Frontal cortex (tissue), 4 donors: ENCODE results near the gene CAPG. TPM values are rescaled to one million over a fixed set of nuclear protein-coding genes. Genes with fewer than 3 reads are reported as not detected.
"Not testable (repeated sequence)": the region's sequence is repeated elsewhere in the genome, so short reads cannot be mapped to it uniquely, and the experiment has no call there.

Source experiments
- DNase-seq, 2 donors: peaks; one replicate each; pipeline ENCODE4 v3.0.0; 2012; ENCODE audit warnings: low spot score in 2 of 2
- FAIRE-seq: peaks from 2 replicates; lab custom pipeline; 2012; peaks lifted over from hg19 to GRCh38; lab: Jason Lieb, UNC
- total RNA-seq: library from RNA; depleted of rRNA; stranded (reverse); fragments of >200 nt; gene quantifications from one replicate; pipeline ENCODE4 v1.2.3, GENCODE V29; 2014
- donor health status: control.
- donor health status: control.
- donor health status: control.

The CAPG gene
- total RNA-seq, 1 donor from 2014 or later = 9.0 TPM

DNA sequence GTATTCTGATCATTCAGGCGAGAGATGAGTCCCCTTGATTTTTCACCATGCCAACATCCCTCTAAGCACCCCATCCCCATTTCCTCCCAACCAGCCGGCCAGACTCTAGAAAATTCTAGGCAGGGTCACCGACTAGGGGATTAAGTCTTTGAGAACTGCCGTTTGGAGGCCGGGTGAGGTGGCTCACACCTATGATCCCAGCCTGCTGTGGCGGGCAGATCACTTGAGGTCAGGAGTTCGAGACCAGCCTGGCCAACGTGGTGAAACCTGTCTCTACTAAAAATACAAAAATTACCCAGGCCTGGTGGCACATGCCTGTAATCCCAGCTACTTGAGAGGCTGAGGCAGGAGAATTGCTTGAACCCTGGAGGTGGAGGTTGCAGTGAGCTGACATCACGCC is 29.4 kb upstream of the CAPG start:
- not testable (repeated sequence) for FAIRE-seq, DNase-seq

DNA sequence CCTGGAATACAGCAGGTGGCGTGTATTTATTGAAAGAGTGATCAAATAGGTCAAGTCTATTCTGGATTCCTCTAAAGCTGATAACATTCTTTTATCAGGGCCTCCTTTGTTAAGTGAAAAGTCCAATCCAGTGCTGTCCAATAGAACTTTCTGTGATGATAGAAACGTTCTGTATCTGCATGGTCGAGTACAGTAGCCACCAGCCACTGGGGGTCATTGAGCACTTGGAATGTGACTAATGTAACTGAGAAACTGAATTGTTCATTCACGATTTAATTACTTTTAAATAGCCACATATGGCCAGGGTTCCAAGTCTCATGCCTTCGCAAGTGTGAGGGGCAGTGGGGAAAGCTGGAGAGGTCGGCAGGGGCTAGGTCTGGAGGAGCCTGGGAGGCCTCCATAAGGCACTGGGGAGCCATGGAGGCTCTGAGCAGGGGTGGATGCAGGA is 28.9 kb upstream of the CAPG start:
- FAIRE-seq (no peak), DNase-seq (no peak)

DNA sequence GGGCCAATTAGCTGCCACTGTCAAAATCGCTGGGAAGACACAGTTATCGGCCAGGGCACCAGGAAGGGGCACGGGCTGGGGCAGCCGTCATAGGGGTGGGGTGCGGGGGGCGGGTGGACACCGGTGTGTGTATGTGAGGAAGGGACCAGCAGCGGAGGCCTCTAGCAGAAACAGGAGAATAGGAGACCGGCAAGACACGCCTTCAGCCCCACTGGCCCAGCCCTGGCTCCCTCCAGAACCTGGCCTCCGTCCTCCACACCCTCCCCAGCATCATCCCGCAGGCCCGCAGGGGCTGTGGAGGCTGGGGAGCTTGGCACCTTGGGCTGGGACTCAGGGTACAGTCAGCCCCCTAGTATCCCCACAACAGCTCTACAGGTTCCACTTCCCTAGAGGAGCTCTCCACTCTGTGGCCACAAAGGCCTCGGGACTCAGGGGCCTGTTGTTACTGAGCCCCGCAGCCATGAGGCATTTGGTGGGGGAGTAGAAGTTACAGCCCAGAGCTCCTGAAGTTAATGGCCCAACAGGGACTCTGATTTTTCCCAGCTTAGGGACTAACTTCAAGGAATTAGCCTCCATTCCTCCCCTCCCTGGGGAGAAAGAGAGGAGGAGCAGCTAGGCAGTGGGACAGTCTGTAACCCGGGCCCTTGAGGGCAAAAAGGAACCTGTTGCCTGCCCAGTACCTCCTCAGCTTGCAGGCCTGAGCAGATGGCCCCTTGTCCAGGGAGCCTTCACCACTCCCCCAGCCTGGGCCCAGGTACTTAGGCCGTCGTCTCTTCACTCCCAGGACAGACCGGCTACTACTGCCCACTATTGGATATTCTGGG is 28.2 kb upstream of the CAPG start:
- FAIRE-seq (no peak), DNase-seq (no peak)

DNA sequence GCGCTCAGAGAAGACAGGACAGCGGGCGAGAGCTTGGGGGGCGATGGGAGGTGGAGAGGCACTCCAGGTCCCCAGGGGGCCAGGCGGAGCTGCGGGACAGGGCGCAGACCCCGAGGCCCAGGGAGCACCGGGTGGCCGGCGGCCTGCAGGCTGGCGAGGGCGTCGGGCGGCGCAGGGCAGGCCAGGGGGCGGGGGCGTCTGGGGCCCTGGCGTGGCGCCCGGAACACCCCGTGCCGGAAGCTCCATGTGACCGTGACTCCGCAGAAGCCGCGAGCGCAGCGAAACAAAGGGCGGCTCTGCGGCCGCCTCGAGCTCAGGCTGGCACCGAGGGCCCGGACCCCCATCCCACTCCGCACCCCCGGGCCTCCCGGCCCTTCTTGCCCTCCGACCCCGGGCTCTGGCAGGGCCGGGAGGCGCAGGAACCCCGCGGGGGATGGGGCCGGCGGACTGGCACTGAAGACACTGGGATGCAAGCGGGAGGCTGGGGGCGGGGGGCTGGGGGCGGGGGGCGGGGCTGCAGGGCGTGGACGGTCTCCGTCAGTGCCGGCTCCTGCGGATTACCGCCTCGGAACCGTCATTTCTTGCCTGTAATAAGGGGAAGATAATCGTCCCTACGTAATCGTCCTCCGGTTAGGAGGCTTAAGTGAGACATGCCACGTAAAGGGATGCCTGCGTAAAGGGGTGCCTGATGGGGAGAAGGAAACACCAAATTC is 27.5 kb upstream of the CAPG start:
- FAIRE-seq (no peak), DNase-seq (peak; percentile 89 to 92)

DNA sequence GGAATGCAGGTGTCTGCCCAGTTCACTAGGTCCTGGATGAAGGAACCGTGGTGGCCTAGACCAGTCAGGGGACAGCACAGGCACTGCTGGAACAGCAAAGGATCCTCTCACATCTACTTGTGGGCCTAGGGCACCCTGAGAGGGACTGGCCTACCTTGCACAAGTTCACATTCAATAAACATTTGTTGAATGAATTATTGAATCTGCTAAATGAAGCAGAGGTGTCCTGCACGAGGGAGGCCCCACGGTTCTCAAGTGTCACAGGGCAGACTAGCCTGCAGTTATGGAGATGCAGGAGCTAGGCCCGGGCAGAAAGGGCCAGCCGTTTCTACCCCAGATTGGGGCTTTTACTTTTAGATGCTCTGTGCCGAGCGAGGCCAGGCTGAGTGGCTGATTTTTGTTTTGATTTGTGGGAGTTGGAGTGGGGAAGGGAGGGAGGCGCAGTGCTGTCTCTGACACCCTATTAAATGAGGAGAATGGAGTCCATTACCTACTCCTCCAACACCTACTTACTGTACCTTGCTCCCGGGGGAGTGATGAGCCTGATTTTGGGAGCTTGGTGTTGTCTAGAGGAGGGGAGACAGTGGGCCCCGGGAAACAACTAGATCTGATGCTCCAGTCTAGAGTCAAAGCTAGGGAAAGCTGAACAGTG is 26.8 kb upstream of the CAPG start:
- FAIRE-seq = no peak
- DNase-seq = peak in 1 of 2 donors; percentile 28

DNA sequence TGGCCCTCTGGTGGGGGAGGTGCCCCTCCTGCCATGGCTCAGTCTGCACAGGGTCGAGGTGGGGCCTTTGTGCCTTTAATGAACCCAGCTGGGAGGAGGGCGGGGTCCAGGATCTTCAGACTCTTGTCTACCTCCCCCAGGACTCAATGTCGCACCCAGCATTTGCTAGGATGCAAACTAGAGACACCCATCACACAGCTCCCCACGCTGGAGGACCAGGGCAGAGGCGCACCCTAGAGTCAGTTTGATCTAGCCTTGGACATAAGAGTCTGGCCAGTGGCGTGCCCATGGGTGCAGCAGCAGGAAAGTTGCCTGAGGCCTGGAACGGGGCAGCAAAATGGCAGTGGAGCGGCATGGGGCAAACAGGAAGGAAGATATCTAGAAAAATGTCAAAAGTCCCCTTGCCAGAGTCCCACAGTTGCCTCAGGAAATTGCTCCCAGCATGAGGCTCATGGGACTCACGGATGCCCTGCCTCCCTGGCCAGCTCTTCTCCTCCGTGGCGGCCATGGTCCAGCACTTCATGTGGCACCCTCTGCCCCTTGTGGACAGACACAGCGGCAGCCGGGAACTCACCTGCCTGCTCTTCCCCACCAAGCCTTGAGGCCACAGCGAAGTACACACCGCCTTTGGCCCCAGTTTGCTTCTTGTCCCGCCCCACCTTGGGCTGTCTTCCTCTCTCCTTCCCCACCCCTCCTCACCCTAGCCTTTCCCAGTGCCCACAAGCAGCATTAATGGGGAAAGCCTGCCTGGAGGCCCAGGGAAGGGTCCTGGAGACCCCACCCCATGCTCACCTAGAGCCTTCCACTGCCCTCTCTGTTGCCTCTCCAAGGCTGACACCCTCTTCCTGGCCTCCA is 26.0 kb upstream of the CAPG start:
- DNase-seq (no peak), FAIRE-seq (no peak)

DNA sequence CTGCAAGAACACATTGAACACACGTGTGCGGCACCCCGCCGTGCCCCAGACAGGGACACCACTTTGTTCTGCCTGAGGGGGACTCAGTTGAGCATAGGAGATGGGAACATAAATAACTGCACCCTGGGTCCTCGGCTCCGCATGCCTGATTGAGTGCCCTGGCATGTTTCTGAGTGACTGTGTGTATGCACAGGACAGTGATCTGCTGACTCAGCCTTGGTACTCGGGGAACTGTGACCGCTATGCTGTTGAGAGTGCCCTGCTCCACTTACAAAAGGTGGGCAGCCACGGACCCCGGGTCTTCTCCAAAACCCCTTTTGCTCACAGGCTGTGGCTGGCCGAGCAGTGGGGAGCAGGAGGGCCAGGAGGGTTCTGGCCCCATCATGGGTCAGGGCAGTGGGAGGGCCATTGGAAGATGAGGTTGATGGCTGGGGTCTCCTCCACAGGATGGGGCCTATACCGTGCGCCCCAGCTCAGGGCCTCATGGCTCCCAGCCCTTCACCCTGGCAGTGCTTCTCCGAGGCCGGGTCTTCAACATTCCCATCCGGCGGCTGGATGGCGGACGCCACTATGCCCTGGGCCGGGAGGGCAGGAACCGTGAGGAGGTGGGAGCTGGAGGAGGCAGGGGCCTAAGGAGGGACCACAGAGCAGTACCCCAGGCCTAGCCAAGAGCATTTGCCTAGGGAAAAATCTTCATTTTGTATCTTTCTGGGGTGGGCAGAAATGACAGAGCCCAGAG is 25.2 kb upstream of the CAPG start:
- FAIRE-seq (no peak), DNase-seq (peak in 1 of 2 donors; percentile 25)

DNA sequence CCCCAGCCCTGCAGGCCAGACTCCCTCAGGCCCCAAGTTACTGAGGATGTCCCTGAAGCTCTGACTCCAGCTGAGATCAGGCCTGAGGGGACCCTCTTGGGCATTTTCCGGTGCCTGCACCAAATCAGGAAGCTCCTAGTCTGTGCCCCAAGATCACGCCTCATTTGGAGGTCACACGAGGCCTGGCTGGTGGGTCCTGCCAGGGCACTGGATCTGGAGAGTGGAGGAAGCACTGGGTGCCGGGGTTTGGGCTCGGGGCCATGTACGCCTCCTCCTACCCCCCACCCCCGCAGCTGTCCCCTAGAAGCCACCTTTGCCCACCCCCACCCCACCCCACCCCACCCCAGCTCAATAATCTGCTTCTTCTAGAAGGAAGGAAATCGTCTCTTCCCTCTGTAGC is 24.5 kb upstream of the CAPG start:
- no peak for DNase-seq
- no peak for FAIRE-seq

DNA sequence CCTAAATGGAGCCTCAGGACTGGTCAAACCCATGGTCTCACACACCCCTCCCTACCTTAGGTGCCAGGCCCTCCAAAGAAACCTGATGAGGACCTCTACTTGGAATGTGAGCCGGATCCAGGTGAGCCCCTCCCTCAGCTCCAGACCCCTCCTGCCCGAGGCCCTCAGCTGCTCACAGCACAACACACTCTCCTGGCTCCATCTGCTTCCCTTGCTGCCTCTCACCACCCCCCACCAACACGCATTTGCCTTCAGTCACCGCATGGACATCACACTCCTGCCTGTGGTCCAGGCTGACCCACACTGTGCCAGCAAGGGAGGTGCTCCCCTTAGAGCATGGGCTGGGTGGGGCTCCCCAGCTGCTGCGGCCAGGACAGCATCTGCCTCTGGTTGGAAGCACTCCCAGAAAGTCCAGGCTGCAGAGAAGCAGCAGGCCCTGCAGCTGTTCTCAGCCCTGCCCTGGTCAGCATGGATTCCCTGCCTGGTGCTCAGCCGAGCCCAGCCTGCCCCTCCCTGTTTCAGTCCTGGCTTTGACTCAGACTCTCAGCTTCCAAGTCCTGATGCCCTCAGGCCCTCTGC is 23.4 kb upstream of the CAPG start:
- no peak for FAIRE-seq
- peak; percentile 70 to 74 for DNase-seq

DNA sequence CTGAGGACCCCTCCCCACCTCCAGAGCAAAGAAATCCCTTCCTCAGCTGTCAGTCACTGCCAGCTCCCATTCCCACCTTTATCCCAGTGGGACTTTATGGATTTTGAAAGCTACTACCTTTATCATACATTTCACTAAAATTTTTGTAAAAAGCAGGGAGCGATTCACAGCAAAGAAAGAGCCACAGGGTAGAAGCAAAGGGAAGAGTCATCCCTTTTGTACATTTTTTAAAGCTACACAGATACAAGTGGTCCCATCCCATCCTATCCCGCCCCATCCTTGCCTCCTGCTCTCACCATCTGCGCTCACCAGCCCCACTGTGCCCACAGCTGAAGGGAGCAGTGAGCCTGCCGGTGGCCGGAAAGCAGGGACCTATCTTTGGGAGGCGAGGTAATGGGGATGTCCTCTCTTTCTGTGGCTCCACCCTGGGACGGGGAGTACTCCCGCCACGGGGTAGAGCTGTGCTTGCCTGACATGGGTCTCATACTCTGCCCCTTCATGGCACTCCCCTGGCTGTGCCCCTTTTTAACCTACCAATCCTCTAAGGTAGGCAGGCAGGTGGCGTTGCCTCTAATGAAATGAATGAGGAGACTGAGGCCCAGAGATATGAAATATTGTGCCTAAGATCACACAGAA is 21.5 kb upstream of the CAPG start:
- FAIRE-seq = no peak
- no peak for DNase-seq

DNA sequence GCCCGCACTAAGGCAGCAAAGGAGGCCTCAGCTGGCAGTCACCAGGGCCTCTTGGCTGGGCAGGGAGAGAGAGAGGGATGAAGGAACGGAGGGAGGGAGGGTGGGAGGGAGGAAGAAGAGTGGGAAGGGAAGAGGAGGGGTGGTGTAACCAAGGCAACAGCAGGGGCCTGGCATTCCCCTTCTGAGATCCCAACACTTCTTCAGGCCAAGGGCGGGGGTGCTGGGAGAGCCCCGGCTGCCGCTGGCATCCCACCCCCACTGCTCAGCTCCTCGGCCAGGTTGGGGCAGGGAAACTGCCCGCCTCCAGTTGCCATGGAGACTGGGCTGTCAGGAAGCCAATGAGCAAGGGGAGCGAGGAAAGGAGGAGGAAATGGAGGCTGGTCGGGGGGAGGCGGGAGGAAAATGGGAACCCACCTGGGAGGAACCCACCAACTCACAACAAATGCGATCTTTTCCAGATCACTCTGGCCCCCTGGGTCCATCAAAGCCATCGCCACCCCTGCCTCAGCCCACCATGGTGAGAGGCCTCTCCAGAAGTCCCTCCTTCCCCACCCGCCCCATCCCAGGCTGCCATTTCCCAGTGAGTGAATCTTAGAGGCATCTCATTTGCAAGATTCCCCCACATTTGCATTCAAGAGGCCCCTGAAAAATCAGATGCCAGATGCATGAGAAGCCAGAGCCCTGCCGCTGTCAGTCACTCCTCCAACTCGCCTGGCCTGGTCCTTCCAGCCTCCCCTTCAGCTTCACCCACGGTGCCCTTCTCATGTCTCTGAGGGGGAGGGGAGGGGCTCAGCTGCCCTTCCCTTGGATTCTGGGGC is 20.8 kb upstream of the CAPG start:
- peak; percentile 62 to 84 for DNase-seq
- no peak for FAIRE-seq

DNA sequence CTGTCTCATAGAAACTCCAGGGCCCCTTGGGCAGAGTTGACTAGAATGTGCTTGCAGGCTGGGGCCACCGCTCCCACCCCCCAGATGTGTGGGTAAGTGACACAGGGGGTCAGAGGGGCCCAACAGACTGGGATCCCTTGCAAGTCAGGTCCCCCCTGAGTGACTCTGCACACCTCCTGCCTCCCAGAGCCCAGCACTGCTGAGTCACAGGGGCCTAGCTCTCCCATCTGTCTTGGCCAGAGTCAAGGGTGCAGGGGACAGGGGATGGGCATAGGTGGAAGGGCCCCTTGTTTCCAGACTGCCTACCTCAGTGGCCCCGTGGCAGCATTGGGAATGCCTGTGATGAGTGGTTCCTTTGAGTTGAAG is 19.7 kb upstream of the CAPG start:
- DNase-seq = no peak
- FAIRE-seq = no peak

DNA sequence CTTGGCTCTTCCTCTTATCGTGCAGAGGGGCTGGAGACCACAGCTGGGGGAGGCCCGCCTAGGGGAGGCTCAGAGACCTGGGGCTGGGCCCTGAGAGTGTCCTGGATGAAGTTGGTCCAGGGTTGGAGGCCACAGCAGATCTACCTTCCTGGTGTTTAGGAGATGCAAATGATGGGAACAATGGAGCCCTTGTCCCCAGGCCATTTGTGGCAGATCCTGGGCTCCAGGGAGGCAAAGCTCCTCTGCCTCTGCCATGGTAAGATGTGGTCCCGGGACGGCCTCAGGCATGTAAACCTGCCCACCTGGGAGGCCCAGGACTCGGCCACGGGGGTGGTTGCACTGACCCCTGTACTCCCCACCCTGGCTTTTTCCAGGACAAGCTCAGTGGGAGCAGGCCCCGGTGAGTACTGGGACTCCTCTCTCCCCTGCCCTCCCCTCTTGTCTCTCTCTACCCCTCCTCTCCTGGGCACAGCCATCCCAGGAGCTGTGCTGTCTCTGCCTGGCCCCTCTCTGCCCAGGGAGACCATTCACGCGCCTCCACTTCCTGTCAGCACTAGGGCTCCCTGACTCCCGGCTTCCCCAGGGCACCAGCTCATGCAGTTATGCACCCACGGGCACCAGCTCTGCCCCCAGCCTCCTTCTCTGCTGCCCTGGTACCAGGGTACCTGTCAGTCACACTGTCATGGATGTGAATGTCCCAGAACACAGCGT is 19.2 kb upstream of the CAPG start:
- FAIRE-seq = no peak

DNA sequence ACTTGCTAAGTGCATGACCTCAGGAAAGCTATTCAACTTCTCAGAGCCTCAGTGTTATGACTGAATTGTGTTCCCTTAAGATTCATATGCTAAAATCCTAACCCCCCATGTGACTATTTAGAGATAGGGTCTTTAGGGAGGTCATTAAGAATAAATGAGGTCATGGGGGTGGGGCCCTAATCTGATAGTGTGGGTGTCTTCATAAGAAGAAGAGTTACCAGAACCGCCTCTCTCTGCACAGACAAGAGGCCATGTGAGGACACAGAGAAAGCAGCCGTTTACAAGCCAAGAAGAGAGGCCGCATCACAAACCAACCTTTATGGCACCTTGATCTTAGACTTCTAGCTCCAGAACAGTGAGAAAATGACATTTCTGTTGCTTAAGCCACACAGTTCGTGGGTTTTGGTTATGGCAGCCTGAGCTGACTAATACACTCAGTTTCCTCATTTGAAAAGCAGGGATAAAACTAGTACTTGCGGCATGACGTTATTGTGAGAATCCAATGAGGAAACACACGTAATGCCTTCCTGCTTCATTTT is 18.2 kb upstream of the CAPG start:
- no peak for FAIRE-seq
- DNase-seq = no peak

More for the DNA sequence above, 19.2 kb upstream of the CAPG start:
- DNase-seq = no peak

DNA sequence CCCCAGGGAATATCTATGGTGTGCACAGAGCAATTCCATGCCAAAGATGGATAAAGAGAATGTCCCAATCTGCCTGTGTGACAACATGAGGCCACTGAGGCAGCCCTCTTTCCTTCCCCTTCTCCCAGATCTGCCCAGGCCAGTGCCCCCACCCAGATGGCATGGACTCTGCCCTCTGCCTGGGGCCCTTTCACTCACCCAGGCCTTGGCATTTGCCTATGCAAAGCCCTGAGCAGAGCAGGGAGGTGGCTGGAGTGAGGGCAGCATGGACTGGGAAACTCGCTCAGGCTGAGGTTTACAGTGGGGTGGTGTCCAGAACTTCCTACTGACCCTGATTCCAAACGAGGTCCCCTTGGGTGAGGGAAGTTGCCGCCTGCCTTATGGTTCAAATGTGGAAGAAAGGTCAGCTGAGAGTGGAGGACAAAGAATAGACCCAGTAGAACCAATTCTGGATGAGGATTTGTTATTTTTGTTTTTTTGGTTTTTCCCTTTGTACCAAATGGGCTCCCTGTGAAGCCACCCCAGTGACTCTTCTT is 17.2 kb upstream of the CAPG start:
- DNase-seq (no peak), FAIRE-seq (no peak)

DNA sequence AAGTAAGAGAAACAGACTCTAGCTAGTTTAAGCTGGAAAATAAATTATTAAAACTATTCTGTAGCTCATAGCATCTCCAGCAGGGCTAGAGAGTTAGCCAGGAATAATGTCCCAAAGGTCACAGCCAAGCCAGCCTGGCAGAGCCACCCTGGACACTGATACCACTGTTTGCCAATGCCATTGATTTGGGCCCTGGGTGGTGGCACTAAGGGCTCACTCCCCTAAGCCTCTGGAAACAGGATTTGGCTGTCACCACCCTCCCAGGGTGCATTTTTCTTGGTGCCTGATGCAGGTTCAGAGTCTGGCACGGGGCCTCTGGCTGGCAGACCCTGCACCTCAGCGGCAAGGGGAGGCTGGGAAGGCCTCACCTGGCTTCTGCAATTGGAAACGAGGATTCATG is 15.4 kb upstream of the CAPG start:
- DNase-seq = no peak
- FAIRE-seq = no peak
